ENCODE measurements around the gene HSPA6.
"Not testable (repeated sequence)": the region's sequence is repeated elsewhere in the genome, so short reads cannot be mapped to it uniquely, and the experiment has no call there.

HSPA6 gene

GRCh38 chr1:161523817-161524741 is at the start of gene HSPA6:
Gene HSPA6 (plus strand): TSS chr1:161524540. CDS start chr1:161524659, 119 bp downstream.
- DNase-seq: peak; percentile 72

DNA sequence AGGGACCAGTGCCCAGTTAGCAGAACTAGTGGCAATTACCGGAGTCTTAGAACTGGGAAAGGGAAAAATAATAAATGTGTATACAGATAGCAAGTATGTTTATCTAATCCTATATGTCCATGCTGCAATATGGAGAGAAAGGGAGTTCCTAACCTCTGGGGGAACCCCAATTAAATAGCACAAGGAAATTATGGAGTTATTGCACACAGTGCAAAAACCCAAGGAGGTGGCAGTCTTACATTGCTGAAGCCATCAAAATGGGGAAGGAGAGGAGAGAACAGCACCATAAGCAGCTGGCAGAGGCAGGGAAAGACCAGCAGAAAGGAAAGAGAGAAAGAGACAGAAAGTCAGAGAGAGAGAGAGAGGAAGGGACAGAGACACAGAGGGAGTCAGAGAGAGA is 46.6 kb upstream of the HSPA6 start:
- not testable (repeated sequence) for DNase-seq

- no peak for DNase-seq
These were observed 45.4 kb upstream of the HSPA6 start for GRCh38 chr1:161478985-161479384.

GRCh38 chr1:161480381-161481035 is 43.8 kb upstream of the HSPA6 start:
- DNase-seq: no peak

DNA sequence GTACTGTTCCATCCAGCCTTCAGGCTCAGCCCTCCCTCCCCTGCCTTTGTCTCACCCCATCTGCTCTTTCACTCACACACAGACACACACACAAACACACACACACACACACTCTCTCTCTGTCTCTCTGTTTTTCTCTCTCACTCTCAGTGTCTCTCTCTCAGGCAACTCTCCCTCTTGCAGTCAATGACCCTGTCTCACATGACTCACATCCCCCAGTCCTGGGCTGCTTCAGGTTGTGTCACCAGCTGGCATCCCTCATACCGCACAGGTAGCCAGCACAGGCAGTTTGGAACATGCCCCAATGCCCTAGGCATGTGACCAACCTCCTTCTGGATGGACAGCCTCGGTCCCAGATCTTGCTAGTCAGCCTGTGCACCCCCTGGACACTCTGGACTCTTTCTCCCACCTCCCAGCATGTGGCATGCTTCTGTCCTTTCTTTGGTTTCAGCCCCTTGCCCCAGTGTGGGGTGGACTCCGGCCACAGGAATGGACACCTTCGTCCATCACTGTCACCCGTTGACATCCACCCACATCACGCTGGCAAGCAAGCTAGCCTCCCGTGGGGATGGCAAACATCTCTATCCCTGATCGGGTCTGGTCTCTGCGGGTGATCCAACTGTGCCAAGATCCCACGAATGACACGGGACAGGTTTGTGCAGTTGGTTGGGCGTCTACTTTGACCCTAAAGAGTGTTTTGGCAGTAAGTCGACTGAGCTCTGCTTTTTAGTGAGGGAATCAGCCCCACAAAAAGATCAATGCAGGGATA is 42.5 kb upstream of the HSPA6 start:
- DNase-seq: no peak

DNA sequence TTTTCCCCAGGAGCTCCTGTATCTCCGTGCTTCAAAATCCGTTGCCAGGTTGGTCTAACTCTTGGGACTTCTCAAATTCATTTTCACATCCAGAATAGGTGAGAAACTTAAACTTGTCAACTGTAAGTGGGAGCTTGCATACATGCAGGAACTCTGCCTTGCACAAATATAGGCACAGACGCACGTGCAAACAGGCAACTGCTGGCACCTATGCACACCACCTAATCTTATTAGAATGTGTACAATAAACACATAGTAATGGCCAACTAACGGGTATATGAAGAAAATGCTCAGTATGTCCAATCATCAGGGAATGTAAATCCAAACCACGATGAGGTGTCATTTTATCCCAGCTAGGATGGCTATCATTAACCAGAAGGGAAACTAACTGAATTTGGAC is 41.7 kb upstream of the HSPA6 start:
- DNase-seq: peak; percentile 17

- no peak for DNase-seq
These were observed 41.0 kb upstream of the HSPA6 start for GRCh38 chr1:161483361-161483760.

DNA sequence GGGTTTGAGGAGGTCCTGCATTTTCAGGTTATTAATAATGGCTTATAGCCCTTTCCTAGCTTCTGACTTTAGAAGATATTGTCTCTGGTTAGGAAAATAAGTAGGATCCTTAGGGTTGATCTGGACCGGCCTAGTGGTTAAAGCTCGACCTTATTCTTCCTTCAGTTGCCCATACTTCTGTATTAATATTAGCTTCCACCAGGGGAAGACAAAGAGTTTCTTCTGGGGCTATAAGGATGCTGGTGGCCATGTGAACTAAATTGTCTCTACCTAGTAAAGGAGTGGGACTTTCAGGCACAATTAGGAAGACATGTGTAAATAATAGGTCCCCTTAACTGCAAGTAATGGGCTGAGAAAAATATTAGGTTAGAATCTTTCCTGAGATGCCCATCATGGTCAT is 39.7 kb upstream of the HSPA6 start:
- DNase-seq: no peak

DNA sequence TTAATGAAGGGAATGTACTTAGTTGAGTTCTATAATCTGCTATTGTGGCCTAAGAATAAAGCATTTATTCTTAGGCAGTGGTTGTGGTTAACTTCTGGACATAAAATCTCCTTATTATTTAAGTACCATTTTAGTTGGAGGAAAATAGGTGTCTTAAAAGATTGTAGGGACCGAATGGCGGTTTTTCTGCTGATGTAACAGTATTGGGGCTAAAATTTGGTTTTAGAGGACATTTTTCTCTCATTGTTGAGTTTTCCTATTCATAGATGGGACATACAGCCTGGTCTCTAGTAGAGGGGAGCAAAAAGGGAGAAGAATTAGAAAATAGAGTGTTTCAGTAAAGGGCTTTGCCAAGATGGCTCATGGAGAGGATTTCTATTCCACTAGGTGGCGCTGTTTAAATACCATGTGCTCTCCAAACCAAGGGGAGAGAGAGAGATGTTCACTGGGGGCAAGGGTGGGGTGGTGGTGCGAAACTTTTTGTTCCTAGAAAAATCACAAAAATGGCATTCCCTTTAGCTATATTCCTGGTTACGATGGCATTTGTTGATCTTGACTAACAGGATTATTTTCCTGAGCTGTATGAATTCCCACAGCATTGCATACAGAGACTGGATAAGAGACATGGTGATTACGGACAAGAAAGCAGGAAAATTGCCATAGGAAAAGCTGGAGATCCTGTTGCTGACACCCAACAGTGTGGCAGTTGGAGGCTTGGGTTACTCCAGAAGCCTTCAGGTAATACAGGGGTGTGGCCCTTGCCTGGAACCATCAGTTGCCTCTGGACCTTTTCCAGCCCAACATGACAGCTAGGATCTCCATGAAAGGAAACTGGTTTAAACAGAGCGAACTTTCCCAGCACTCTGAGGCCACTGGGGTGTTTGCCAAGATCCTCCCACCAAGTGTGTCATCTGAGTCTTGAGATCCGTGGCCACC is 37.3 kb upstream of the HSPA6 start:
- DNase-seq: peak; percentile 60

DNA sequence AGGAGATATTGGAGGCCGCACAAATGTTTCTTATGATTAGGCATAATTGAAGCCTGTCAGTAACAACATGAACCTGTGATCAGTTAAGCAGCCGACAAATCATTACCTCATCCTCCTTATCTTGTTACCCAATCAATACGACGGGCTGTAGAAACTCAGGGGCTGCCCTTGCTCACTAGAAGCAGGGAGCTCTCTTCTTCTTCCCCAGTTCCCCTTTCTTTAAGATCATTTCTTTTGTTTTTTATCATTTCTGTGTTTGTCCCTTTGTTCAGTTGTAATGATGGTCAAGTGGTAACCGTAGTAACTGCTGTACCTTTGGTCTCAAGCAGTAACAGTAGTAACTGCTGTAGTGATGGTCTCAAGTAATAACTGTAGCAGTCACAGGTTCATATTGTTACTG is 32.9 kb upstream of the HSPA6 start:
- DNase-seq: no peak

GRCh38 chr1:161492827-161493226 is 31.5 kb upstream of the HSPA6 start:
- no peak for DNase-seq

DNA sequence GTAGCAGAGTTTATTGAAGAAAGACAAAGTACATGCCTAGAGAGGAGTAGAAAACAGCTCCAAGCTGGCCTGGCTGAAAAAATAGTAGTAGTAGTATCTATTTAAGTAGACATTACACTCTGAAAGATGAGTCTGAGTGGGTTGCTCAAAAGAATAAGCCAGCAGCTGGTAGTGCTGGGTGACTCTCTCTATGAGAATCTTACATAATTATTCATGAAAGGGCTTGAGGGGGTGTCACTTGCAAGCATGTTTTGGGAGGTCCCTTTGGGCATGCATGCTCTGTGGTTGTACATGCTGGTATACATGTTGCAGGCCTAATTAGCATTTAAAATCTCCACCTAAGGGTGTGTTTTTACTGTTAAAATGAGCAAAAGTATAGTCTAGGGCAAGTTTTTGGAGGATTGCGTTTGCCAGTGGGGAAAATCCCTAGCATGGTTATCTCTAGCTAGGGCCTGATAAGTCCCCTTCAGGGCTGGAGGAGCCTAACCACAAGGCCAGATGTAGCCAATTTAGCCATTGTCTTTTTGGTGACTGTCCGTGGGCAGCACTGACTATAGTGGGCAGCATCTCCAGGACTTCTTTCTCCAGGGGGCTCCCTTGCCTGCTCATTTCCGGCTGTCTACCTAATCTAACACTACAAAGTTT is 30.1 kb upstream of the HSPA6 start:
- DNase-seq: no peak

- no peak for DNase-seq
These were observed 28.9 kb upstream of the HSPA6 start for GRCh38 chr1:161495490-161495889.

DNA sequence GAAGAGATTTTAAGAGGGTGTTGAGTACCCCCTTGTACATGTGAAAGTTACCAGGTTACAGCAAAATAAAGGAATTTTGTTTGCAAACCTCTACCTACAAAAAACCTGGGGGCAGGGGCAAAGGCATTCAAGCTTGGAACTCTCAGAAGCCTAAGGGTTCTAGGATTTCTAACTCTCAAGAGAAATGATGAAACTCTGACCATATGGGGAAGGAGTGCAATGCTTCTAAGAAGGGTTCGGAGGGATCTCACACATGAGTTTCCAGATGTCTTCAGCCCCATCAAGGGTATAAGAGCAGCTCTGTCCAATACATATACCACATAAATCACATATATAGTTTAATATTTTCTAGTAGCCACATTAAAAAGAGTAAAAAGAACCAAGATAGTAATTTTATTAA is 26.4 kb upstream of the HSPA6 start:
- DNase-seq: no peak

DNA sequence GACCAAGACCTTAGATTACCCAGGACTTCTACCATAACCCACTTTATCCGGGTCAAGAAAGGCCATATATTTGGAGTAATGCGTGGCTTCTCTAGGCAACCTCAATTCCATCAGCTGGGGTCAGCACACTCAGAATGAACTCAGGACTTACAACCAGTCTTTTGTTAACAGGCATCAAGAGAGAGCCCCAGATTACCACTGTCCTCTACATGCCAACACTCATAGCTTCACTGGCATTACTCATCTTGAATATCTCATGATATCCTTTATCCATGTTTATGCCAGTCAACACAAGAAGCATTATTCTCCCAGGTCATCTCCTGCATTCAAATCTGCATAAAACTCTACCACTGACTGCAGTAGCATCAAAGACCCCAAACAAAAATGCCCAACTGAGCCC is 25.7 kb upstream of the HSPA6 start:
- DNase-seq: no peak

DNA sequence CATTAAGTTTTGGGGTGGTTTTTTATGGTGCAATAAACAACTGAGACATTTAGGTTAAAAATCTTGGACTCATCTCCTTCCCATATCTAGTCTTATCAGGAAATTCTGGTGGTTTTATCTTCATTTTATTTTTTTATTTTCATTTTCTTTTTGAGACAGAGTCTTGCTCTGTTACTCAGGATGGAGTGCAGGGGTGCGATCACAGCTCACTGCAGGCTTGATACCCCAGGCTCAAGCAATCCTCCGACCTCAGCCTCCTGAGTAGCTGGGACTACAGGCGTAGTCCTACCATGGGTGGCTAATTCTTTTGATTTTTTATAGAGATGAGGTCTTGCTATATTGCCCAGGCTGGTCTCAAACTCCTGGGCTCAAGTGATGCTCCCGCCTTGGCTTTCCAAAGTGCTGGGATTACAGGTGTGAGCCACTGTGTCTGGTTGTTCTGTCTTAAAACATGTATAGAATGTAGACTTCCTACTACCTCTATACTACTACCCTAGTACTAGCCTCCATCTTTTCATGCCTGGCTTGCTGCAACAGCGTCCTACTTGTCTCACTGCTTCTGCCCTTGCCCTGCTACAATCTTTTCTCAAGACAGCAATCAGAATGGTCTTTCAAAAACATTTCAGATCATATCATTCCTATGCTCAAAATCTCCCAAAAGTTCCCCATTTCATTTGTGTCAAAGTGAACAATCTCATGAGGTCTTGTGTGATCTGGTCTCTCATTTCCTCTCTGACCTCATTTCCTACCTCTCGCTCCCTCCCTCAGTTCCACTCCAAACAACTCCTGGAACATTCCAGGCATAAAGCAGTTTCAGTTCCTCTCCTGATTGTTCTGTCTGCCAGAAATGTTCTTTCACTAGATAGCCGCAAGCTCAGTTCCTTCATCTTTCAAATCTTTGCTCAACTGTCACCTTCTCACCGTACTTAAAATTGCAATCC is 25.0 kb upstream of the HSPA6 start:
- DNase-seq: no peak

DNA sequence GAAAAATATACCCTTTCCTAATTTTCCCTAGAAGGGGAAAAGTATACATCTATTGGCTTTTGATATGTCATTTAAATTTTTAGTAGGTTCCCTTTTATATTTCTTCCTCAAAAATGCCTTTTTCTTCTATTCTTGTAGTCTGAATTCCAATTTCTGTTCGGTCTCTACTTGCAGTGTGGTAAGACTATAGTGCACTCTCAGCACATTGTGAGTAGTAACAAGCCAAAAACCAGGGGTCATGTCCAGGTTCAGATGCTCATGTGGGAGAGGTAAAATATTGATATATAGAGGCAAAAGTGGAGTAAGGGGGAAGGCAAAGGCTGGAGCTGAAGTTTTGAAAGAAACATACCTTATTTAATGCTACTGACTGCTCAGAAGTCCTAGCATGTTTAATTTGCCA is 23.1 kb upstream of the HSPA6 start:
- DNase-seq: no peak

DNA sequence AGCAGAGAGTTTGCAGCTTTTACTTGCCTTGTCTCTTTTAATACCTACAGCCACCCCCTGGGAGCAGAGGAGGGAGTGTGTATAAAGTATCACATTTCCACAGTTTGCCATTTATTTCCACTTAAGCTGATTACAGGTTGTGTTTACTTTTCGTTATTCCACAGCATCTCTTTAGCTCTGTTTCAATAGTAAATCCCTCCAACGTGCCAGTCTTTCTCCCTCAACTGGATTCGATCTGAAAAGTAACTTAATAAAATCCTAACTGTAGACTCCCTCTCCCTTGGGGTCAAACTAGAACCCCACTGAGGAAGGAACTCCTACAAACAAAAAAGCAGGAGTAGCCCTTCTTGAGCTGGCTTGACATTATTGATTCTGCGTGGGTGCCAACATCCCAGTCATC is 22.2 kb upstream of the HSPA6 start:
- DNase-seq: no peak

GRCh38 chr1:161502641-161503393 is 21.5 kb upstream of the HSPA6 start:
- DNase-seq: peak; percentile 59

DNA sequence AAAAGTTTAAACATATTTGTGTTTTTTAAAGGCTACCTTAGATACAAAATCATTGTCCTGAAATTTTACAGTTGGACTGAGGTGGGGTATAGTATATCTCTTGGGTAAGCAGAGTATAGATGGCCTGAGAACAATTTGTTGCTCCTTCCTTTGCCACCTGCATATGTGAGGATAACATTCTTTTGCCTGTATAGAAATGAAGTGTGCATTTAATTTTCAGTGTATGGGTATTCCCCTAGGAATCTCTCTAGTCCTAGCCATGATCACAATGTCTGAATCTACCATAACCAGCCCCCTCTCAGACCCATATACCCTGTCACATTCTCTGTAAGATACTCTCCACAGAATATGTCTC is 21.0 kb upstream of the HSPA6 start:
- DNase-seq: no peak

Data from fibroblast of skin of right quadriceps (primary cell).